Jurkat, Clone E6-1 (cell line): ENCODE measurements around the gene CARD10. TPM values are rescaled to one million over a fixed set of nuclear protein-coding genes. Genes with fewer than 3 reads are reported as not detected.

Experiments
- DNase-seq: peaks from one replicate; pipeline ENCODE4 v3.0.0-alpha.2; 2011; ENCODE audit warnings: low read depth, low spot score
- H3K4me3 ChIP-seq: 2 replicates; pipeline ENCODE4 v1.5.1; 2011; ENCODE audit warnings: mild to moderate bottlenecking, low read length, control low read depth, moderate library complexity
- polyA plus RNA-seq: library from polyadenylated mRNA; unstranded; fragments of >200 nt; gene quantifications from one replicate; pipeline ENCODE4 v1.2.1, GENCODE V29; 2012; ENCODE audit warnings: missing spikeins; ENCODE audit not compliant: insufficient read length, insufficient read depth

CARD10 gene
- polyA plus RNA-seq = not detected

GRCh38 chr22:37519268-37520195 is at the start of gene CARD10:
TSS of gene CARD10 (minus strand) at chr22:37519415. CDS start at chr22:37519200, 215 bp downstream.
- no peak for DNase-seq
- no peak within 1 kb of the TSS for H3K4me3 ChIP-seq

GRCh38 chr22:37568448-37569008 is 49.3 kb upstream of the CARD10 start:
- H3K4me3 ChIP-seq = no peak overlapping the region

GRCh38 chr22:37568012-37568411 is 48.8 kb upstream of the CARD10 start:
- DNase-seq = no peak

More at GRCh38 chr22:37568448-37569008, 49.3 kb upstream of the CARD10 start:
- DNase-seq = no peak

GRCh38 chr22:37566903-37567798 is 47.9 kb upstream of the CARD10 start:
- DNase-seq = peak; percentile 88
- H3K4me3 ChIP-seq = no peak overlapping the region

More at GRCh38 chr22:37568012-37568411, 48.8 kb upstream of the CARD10 start:
- H3K4me3 ChIP-seq = no peak overlapping the region

- no peak overlapping the region for H3K4me3 ChIP-seq
- DNase-seq = no peak
Measured at GRCh38 chr22:37566329-37566837, 47.2 kb upstream of the CARD10 start.

- no peak for DNase-seq
- no peak overlapping the region for H3K4me3 ChIP-seq
Measured at GRCh38 chr22:37565830-37566229, 46.6 kb upstream of the CARD10 start.

GRCh38 chr22:37564111-37564711 is 45.0 kb upstream of the CARD10 start:
- H3K4me3 ChIP-seq = no peak overlapping the region

GRCh38 chr22:37563153-37564081 is 44.2 kb upstream of the CARD10 start:
- DNase-seq = no peak
- H3K4me3 ChIP-seq = no peak overlapping the region

More at GRCh38 chr22:37564111-37564711, 45.0 kb upstream of the CARD10 start:
- no peak for DNase-seq

GRCh38 chr22:37562049-37562875 is 43.0 kb upstream of the CARD10 start:
- no peak overlapping the region for H3K4me3 ChIP-seq
- DNase-seq = no peak

GRCh38 chr22:37561212-37562048 is 42.2 kb upstream of the CARD10 start:
- DNase-seq = peak; percentile 36
- H3K4me3 ChIP-seq = no peak overlapping the region

GRCh38 chr22:37560608-37561211 is 41.5 kb upstream of the CARD10 start:
- DNase-seq = no peak
- H3K4me3 ChIP-seq = no peak overlapping the region

- no peak within 1 kb of the TSS for H3K4me3 ChIP-seq
- no peak for DNase-seq
Measured at GRCh38 chr22:37559901-37560607, 40.8 kb upstream of the CARD10 start, which contains the start of gene CDC42EP1. TSS of gene CDC42EP1 (plus strand) at chr22:37560480. CDS start at chr22:37566350, 5,870 bp downstream.

- no peak overlapping the region for H3K4me3 ChIP-seq
Measured at GRCh38 chr22:37559521-37559900, 40.3 kb upstream of the CARD10 start.

GRCh38 chr22:37558815-37559214 is 39.6 kb upstream of the CARD10 start:
- no peak overlapping the region for H3K4me3 ChIP-seq
- no peak for DNase-seq

More at GRCh38 chr22:37559521-37559900, 40.3 kb upstream of the CARD10 start:
- no peak for DNase-seq
